Stimulated activated CD8-positive, alpha-beta memory T cell treated with anti-CD3 and anti-CD28 coated beads, Interleukin-7, amount 100 ng/mL, for 4 hours (primary cell): Measurements from ENCODE around the gene NOTCH2.
"Not testable (repeated sequence)": the region's sequence is repeated elsewhere in the genome, so short reads cannot be mapped to it uniquely, and the experiment has no call there.

Source experiments
- DNase-seq, 2 donors: peaks; one replicate each; pipeline ENCODE4 v3.0.0-alpha.2; 2020; ENCODE audit warnings: low read depth in 2 of 2

NOTCH2 gene

GRCh38 chr1:120068683-120069066, 787 bp downstream of the NOTCH2 start:
- peak in 1 of 2 donors; percentile 6 for DNase-seq

- not testable (repeated sequence) for DNase-seq
Observed at GRCh38 chr1:120048208-120048607, 21.3 kb downstream of the NOTCH2 start.

GRCh38 chr1:120041771-120042170, 27.7 kb downstream of the NOTCH2 start:
- DNase-seq: not testable (repeated sequence)

- not testable (repeated sequence) for DNase-seq
Observed at GRCh38 chr1:120032253-120032652, 37.2 kb downstream of the NOTCH2 start.

GRCh38 chr1:120023791-120024190, 45.7 kb downstream of the NOTCH2 start:
- DNase-seq: not testable (repeated sequence)

- DNase-seq: not testable (repeated sequence)
Observed at GRCh38 chr1:120014978-120015377, 54.5 kb downstream of the NOTCH2 start.

GRCh38 chr1:120008320-120008719, 61.1 kb downstream of the NOTCH2 start:
- not testable (repeated sequence) for DNase-seq

GRCh38 chr1:120007850-120008249, 61.6 kb downstream of the NOTCH2 start:
- not testable (repeated sequence) for DNase-seq

GRCh38 chr1:120001035-120001434, 68.4 kb downstream of the NOTCH2 start:
- not testable (repeated sequence) for DNase-seq

- not testable (repeated sequence) for DNase-seq
Observed at GRCh38 chr1:119996731-119997312, 72.6 kb downstream of the NOTCH2 start.

- not testable (repeated sequence) for DNase-seq
Observed at GRCh38 chr1:119995975-119996374, 73.5 kb downstream of the NOTCH2 start.

- DNase-seq: no peak
Observed at GRCh38 chr1:119988306-119989062, 81.0 kb downstream of the NOTCH2 start.

GRCh38 chr1:119987686-119988085, 81.8 kb downstream of the NOTCH2 start:
- no peak for DNase-seq

GRCh38 chr1:119987112-119987511, 82.3 kb downstream of the NOTCH2 start:
- DNase-seq: no peak

- no peak for DNase-seq
Observed at GRCh38 chr1:119986007-119986497, 83.4 kb downstream of the NOTCH2 start.

- DNase-seq: no peak
Observed at GRCh38 chr1:119984771-119985170, 84.7 kb downstream of the NOTCH2 start.

GRCh38 chr1:119981986-119982815, 87.3 kb downstream of the NOTCH2 start:
- DNase-seq: no peak

- no peak for DNase-seq
Observed at GRCh38 chr1:119981496-119981895, 88.0 kb downstream of the NOTCH2 start.

- no peak for DNase-seq
Observed at GRCh38 chr1:119978018-119978505, 91.4 kb downstream of the NOTCH2 start.

GRCh38 chr1:119977113-119977736, 92.2 kb downstream of the NOTCH2 start:
- DNase-seq: not testable (repeated sequence)

- DNase-seq: not testable (repeated sequence)
Observed at GRCh38 chr1:119975582-119976254, 93.7 kb downstream of the NOTCH2 start.
